Heart right ventricle (tissue), 16 donors: ENCODE measurements around the gene MAGEA10. TPM values are rescaled to one million over a fixed set of nuclear protein-coding genes. Genes with fewer than 3 reads are reported as not detected.
"Not testable (repeated sequence)": the region's sequence is repeated elsewhere in the genome, so short reads cannot be mapped to it uniquely, and the experiment has no call there.

ENCODE experiments used
- ATAC-seq, 8 donors: fragments of 200-7000 bp; cut with Tn5 transposase; one replicate each; pipeline ENCODE4 v1.9.1; 2020; ENCODE audit warnings: mild to moderate bottlenecking in 8 of 8, moderate library complexity in 8 of 8, moderate number of reproducible peaks in 1 of 8
- DNase-seq, 2 donors: peaks; one replicate each; pipeline ENCODE4 v3.0.0-alpha.2; 2020
- H3K27ac ChIP-seq, 10 donors: fragments of 200-600 bp; sonication (generic) in 2 of 10; one replicate each; pipeline versions ENCODE4 v1.5.0 to v1.8.0; 2020 to 2022; ENCODE audit warnings: mild to moderate bottlenecking in 3 of 10
- H3K27me3 ChIP-seq, 7 donors: fragments of 200-600 bp; one replicate each; pipeline ENCODE4 v1.8.0; 2021 to 2022; ENCODE audit warnings: mild to moderate bottlenecking in 2 of 7
- H3K36me3 ChIP-seq, 9 donors: fragments of 200-600 bp; sonication (generic) in 1 of 9; one replicate each; pipeline versions ENCODE4 v1.5.0 to v1.8.0; 2020 to 2022; ENCODE audit warnings: mild to moderate bottlenecking in 2 of 9
- H3K4me1 ChIP-seq, 9 donors: fragments of 200-600 bp; sonication (generic) in 1 of 9; one replicate each; pipeline versions ENCODE4 v1.5.0 to v1.8.0; 2020 to 2022; ENCODE audit warnings: mild to moderate bottlenecking in 4 of 9
- H3K4me3 ChIP-seq, 10 donors: fragments of 200-600 bp; sonication (generic) in 2 of 10; one replicate each; pipeline versions ENCODE4 v1.5.0 to v1.8.0; 2020 to 2022; ENCODE audit warnings: mild to moderate bottlenecking in 7 of 10, moderate library complexity in 2 of 10
- H3K9me3 ChIP-seq, 11 donors: fragments of 200-600 bp in 10 of 11; sonication (generic) in 2 of 11; one replicate each; pipeline versions ENCODE4 v1.5.0 to v1.8.0; 2013 to 2022; ENCODE audit warnings: mild to moderate bottlenecking in 2 of 11, control low read depth in 1 of 11, moderate library complexity in 1 of 11
- CTCF ChIP-seq, 9 donors: fragments of 200-600 bp; sonication (generic) in 2 of 9; IDR thresholded peaks; one replicate each; pipeline versions ENCODE4 v1.5.0 to v1.8.0; 2021 to 2022; ENCODE audit warnings: antibody characterized with exemption in 9 of 9, mild to moderate bottlenecking in 5 of 9, moderate library complexity in 1 of 9
- WGBS, 2 donors: extraction: QIAGEN DNeasy Blood & Tissue Kit; methylation state at CpG; one replicate each; pipeline ENCODE4 v1.1.7; 2013; ENCODE audit warnings: inconsistent platforms in 1 of 2; 5-methylcytosine and 5-hydroxymethylcytosine counted together
- intact Hi-C, 10 donors: fragments of 100-400 bp; cut with DNase I; formaldehyde crosslinking; loops; one replicate each; pipeline versions ENCODE4 v1.11.1 to v1.14.2; 2022
- long read RNA-seq, 3 donors: library from polyadenylated mRNA; unstranded; transcript quantifications; one replicate each; pipeline ENCODE4 v2.0.0, GENCODE V29; 2020 to 2021
- polyA plus RNA-seq, 2 donors: library from polyadenylated mRNA; stranded (reverse); fragments of 200-250 nt; gene quantifications; one replicate each; pipeline ENCODE4 v1.2.3, GENCODE V29; 2013
- total RNA-seq, 10 donors: library from RNA; stranded (reverse); fragmentation: NEBNext Ultra II Directional in 3 of 10; extraction: Animal tissue kit (Norgen Biotek cat#: 25700) in 3 of 10; gene quantifications; one replicate each; pipeline versions ENCODE4 v1.2.1 to v1.2.4, GENCODE V29; 2021 to 2023
- donor health status: Arrhythmogenic right ventricular cardiomyopathy.
- donor health status: ischemic (EF 13 %, LVEDD 7.1; RV severe dilation, severe dysfunction).
- donor health status: healthy with polysubstance abuse.
- donor health status: DM: no; HTN: yes; CAD: no.
- donor health status: DM: no; HTN: no; CAD: no.
- donor health status: ischemic (EF 25% LVEDD 6.9; RV normal size, moderate dysfunction).
- donor health status: ischemic (EF 25% LVEDD 5.7; RV mildly dilated, moderate dysfunction).
- donor health status: healthy.
- donor health status: DM: yes; HTN: yes; CAD: no.
- donor health status: Ischemic cardiomyopathy.
- donor health status: ischemic (EF 35%, LVEDD 5.7; RV mildly dilated, moderate dysfunction).
- donor health status: nonischemic (EF 11% LVEDD 7.7; RV severe dilation, severe dysfunction).
- donor health status: DM: yes; HTN: yes; CAD: no.
- donor health status: PGD.
- donor health status: ischemic (EF 29% LVEDD 5.4; RV normal size, mild dysfunction).
- donor health status: nonischemic (EF 23%, LVEDD 6.1; RV moderate dilation, normal function).

MAGEA10 gene
- total RNA-seq = not detected
- polyA plus RNA-seq = not detected
- long read RNA-seq, donor 1 = 0 reads
- long read RNA-seq, donor 2 = 0 reads
- long read RNA-seq, donor 3 = 0 reads

GRCh38 chrX:152138388-152138784, at the start of gene MAGEA10:
Gene MAGEA10, minus strand, starts transcription at chrX:152138577. Its CDS starts 2,957 bp downstream, at chrX:152135620.
- intact Hi-C loops = no loop called here
- Histone ChIP-seq H3K9me3 (no peaks in the 10 kb centered on the region), H3K4me3 (no peak within 1 kb of the TSS), H3K27ac (no peak within 1 kb of the TSS), H3K36me3 (no peaks in the 10 kb centered on the region), H3K27me3 (no peaks in the 10 kb centered on the region), H3K4me1 (no peaks in the 10 kb centered on the region)
- WGBS, 2 donors = 88 to 91% methylated on average over 10 to 16 of the region's 16 CpGs
- DNase-seq (no peak), ATAC-seq (no peak)
- TF ChIP-seq CTCF (IDR thresholded peaks at IDR 0.05) = no peak

GRCh38 chrX:152177497-152178269, 39.3 kb upstream of the MAGEA10 start:
- no peaks in the 10 kb centered on the region for H3K36me3 ChIP-seq
- H3K9me3 ChIP-seq = peaks cover 0 to 4% (median 0%) of the 10 kb centered on the region in 11 donors
- no peak overlapping the region for H3K4me3 ChIP-seq
- H3K27ac ChIP-seq = no peak overlapping the region
- no peak for DNase-seq
- H3K27me3 ChIP-seq = no peaks in the 10 kb centered on the region
- 80 to 84% methylated on average over 5 of the region's 5 CpGs for WGBS, 2 donors
- intact Hi-C loops = no loop called here
- H3K4me1 ChIP-seq = no peaks in the 10 kb centered on the region
- no peak for ATAC-seq
- no peak for TF ChIP-seq CTCF (IDR thresholded peaks at IDR 0.05)

GRCh38 chrX:152177052-152177451, 38.7 kb upstream of the MAGEA10 start:
- Histone ChIP-seq H3K4me3 (no peak overlapping the region), H3K27me3 (no peaks in the 10 kb centered on the region), H3K27ac (no peak overlapping the region), H3K4me1 (no peaks in the 10 kb centered on the region), H3K9me3 (peaks cover 0 to 4% (median 0%) of the 10 kb centered on the region in 11 donors), H3K36me3 (no peaks in the 10 kb centered on the region)
- intact Hi-C loops = no loop called here
- DNase-seq = no peak
- 36 to 47% methylated on average over 4 of the region's 4 CpGs for WGBS, 2 donors
- no peak for ATAC-seq
- TF ChIP-seq CTCF (IDR thresholded peaks at IDR 0.05) = no peak

DNA sequence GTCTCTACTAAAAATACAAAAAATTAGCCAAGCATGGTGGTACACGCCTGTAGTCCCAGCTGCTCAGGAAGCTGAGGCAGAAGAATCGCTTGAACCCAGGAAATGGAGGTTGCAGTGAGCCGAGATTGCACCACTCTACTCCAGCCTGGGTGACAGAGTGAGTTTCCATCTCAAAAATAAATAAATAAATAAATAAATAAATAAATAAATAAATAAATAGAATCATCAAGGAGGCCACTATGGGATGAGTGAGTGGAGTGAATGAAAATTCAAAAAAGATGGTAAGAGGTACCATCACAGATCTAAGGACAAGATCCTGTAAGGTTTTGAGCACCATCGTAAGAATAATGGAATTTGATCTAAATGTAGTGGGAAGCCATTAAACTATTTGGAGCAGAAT, 37.5 kb upstream of the MAGEA10 start:
- H3K9me3 ChIP-seq, intact Hi-C loops, H3K4me3 ChIP-seq, ATAC-seq, DNase-seq, H3K36me3 ChIP-seq, H3K27me3 ChIP-seq, H3K4me1 ChIP-seq, H3K27ac ChIP-seq: not testable (repeated sequence)
- 90 to 93% methylated on average over 4 of the region's 4 CpGs for WGBS, 2 donors

GRCh38 chrX:152173923-152174322, 35.5 kb upstream of the MAGEA10 start:
- DNase-seq, intact Hi-C loops, H3K27ac ChIP-seq, H3K9me3 ChIP-seq, ATAC-seq, H3K4me3 ChIP-seq, H3K27me3 ChIP-seq, H3K4me1 ChIP-seq, H3K36me3 ChIP-seq: not testable (repeated sequence)
- WGBS, 2 donors = 100% methylated on average over 1 of the region's 4 CpGs; no CpG with 5 or more reads in 1 of the 2 donors
